Stimulated activated CD4-positive, alpha-beta T cell treated with anti-CD3 and anti-CD28 coated beads, Interleukin-2, amount 100 ng/mL, for 4 hours (primary cell): Measurements from ENCODE around the gene CYREN.
"Not testable (repeated sequence)": the region's sequence is repeated elsewhere in the genome, so short reads cannot be mapped to it uniquely, and the experiment has no call there.

Experiments
- DNase-seq: peaks from one replicate; pipeline ENCODE4 v3.0.0-alpha.2; 2020; ENCODE audit warnings: low read depth

Gene CYREN

GRCh38 chr7:135159359-135160085, 11.0 kb downstream of the CYREN start:
- DNase-seq = no peak

GRCh38 chr7:135158874-135159273, 11.6 kb downstream of the CYREN start:
- no peak for DNase-seq

- DNase-seq = no peak
Measured at GRCh38 chr7:135158141-135158655, 12.3 kb downstream of the CYREN start.

GRCh38 chr7:135156290-135156689, 14.2 kb downstream of the CYREN start:
- DNase-seq = no peak

GRCh38 chr7:135154734-135155133, 15.8 kb downstream of the CYREN start:
- no peak for DNase-seq

- DNase-seq = no peak
Measured at GRCh38 chr7:135152442-135152841, 18.1 kb downstream of the CYREN start.

GRCh38 chr7:135151533-135151932, 19.0 kb downstream of the CYREN start:
- no peak for DNase-seq

- DNase-seq = no peak
Measured at GRCh38 chr7:135151132-135151531, 19.4 kb downstream of the CYREN start.

GRCh38 chr7:135150072-135150782, 20.3 kb downstream of the CYREN start:
- no peak for DNase-seq

GRCh38 chr7:135147899-135148721, 22.4 kb downstream of the CYREN start, which contains the start of gene TMEM140:
TMEM140 (plus strand) TSS chr7:135148072; CDS start chr7:135164442, 16,370 bp downstream.
- peak; percentile 58 for DNase-seq

- DNase-seq = no peak
Measured at GRCh38 chr7:135147341-135147898, 23.1 kb downstream of the CYREN start.

- no peak for DNase-seq
Measured at GRCh38 chr7:135143885-135144668, 26.4 kb downstream of the CYREN start.

- DNase-seq = no peak
Measured at GRCh38 chr7:135129579-135129978, 40.9 kb downstream of the CYREN start.

GRCh38 chr7:135128931-135129330, 41.6 kb downstream of the CYREN start:
- no peak for DNase-seq

GRCh38 chr7:135124631-135125030, 45.9 kb downstream of the CYREN start:
- not testable (repeated sequence) for DNase-seq

GRCh38 chr7:135121868-135122267, 48.6 kb downstream of the CYREN start:
- DNase-seq = no peak

GRCh38 chr7:135117096-135117495, 53.4 kb downstream of the CYREN start:
- DNase-seq = no peak
